ENCODE measurements around the gene PADI3.
"Not testable (repeated sequence)": the region's sequence is repeated elsewhere in the genome, so short reads cannot be mapped to it uniquely, and the experiment has no call there.

PADI3 gene

DNA sequence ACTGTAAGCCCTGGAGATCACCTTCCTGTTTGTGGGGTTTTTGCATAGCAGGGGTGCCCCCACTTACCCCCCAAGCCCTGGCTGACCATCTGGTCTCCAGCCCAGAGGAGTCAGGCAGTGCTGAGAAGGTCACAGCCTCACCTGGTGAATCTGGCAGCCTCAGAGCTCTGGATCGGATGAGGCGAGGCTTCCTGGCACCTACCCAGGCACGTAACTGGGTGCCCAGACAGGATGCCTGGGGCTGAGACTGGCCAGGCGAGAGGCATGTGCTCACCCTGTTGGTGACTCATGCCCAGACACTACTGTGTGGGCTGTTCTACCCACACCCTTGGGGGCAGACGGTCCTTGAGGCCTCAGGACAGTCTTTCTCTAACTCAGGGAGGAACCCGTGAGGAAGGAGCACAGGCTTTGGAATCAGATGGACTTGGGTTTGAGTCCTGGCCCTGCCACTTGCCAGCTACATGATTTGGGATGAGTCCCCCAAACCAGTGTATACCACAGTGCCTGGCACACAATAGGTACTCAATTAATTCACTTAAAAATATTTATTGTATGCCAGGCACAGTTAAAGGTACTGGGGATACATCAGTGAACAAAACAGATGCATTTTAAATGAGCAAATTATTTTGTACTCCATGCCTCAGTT, 15.1 kb upstream of the PADI3 start:
- DNase-seq (ENCODE audit: low read depth, low spot score), result no peak
- Histone ChIP-seq H3K27me3 (ENCODE audit: insufficient read depth, insufficient read length) (no peaks in the 10 kb centered on the region), H3K36me3 (ENCODE audit: insufficient read depth, insufficient read length, low read length) (no peaks in the 10 kb centered on the region), H3K9ac (ENCODE audit: insufficient read length, low read depth) (no peak overlapping the region), H3K4me3 (ENCODE audit: insufficient read length, low read depth) (no peak overlapping the region), H3K4me1 (ENCODE audit: insufficient read depth, insufficient read length) (peaks cover 15% of the 10 kb centered on the region), H3K9me3 (ENCODE audit: insufficient read depth, low read length) (no peaks in the 10 kb centered on the region)
- no peak for TF ChIP-seq YY1 (IDR thresholded peaks at IDR 0.05; ENCODE audit: insufficient read depth, insufficient read length)
- no peak for TF ChIP-seq SUZ12 (IDR thresholded peaks at IDR 0.05; ENCODE audit: extremely low read depth, insufficient read depth, insufficient read length)
- TF ChIP-seq ZNF274 (IDR thresholded peaks at IDR 0.05; ENCODE audit: low read depth, low read length), result no peak

DNA sequence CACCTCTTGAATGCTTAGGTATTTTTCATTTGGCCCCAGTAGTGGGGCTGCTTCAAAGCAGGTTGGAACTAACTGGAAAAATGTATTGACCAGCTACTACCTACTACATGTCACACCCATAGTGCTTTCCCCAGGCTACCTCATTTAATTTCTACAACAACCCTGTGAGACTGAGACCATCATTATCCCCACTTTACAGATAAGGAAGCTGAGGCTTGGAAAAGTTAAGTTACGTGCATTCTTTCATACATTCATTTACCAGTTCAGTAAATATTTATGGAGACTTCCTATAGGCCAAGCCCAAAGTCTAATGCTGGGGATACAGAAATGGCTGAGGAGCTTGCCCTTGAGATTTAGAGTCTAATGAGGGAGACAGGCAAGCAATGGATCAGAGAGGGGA, 14.5 kb upstream of the PADI3 start:
- no peak for TF ChIP-seq SUZ12 (IDR thresholded peaks at IDR 0.05; ENCODE audit: extremely low read depth, insufficient read depth, insufficient read length)
- no peak for TF ChIP-seq YY1 (IDR thresholded peaks at IDR 0.05; ENCODE audit: insufficient read depth, insufficient read length)
- no peak for TF ChIP-seq ZNF274 (IDR thresholded peaks at IDR 0.05; ENCODE audit: low read depth, low read length)
- Histone ChIP-seq H3K4me3 (ENCODE audit: insufficient read length, low read depth) (no peak overlapping the region), H3K9ac (ENCODE audit: insufficient read length, low read depth) (no peak overlapping the region), H3K9me3 (ENCODE audit: insufficient read depth, low read length) (no peaks in the 10 kb centered on the region), H3K27me3 (ENCODE audit: insufficient read depth, insufficient read length) (no peaks in the 10 kb centered on the region), H3K4me1 (ENCODE audit: insufficient read depth, insufficient read length) (peaks cover 15% of the 10 kb centered on the region), H3K36me3 (ENCODE audit: insufficient read depth, insufficient read length, low read length) (no peaks in the 10 kb centered on the region)
- DNase-seq (ENCODE audit: low read depth, low spot score), result no peak

DNA sequence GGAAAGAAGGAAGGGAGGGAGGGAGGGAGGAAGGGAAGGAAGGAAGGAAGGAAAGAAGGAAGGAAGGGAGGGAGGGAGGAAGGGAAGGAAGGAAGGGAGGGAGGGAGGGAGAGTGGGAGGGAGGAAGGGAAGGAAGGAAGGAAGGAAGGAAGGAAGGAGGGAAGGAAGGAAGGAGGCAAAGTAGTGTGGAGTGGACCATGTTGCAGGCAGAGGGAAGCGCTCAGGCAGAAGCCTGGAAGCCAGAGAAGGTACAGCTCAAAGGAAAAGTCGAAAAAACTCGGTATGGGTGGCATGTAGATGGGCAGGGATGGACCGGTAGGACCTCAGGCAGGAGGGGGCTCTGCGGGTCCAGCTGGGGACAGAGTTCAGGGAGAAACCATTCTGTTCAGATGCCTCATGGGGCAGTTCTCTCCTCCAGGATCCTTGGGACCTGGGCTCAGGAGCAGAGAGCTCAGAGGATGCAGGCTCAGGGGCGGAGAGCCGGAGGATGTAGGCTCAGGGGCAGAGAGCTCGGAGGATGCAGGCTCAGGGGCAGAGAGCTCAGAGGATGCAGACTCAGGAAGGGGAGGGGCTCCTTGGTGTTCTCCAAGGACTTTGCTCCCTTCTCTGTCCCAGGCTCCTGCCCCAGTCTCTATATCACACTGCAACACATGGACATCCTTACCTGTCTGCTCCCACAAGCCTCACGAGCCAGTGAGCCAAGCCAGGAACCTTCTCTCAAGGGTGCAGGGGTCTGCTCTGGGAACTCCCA, 13.6 kb upstream of the PADI3 start:
- Histone ChIP-seq H3K9me3 (ENCODE audit: insufficient read depth, low read length) (no peaks in the 10 kb centered on the region), H3K4me3 (ENCODE audit: insufficient read length, low read depth) (no peak overlapping the region), H3K27me3 (ENCODE audit: insufficient read depth, insufficient read length) (no peaks in the 10 kb centered on the region), H3K4me1 (ENCODE audit: insufficient read depth, insufficient read length) (peaks cover 15% of the 10 kb centered on the region), H3K36me3 (ENCODE audit: insufficient read depth, insufficient read length, low read length) (no peaks in the 10 kb centered on the region), H3K9ac (ENCODE audit: insufficient read length, low read depth) (no peak overlapping the region)
- TF ChIP-seq YY1 (IDR thresholded peaks at IDR 0.05; ENCODE audit: insufficient read depth, insufficient read length), result no peak
- no peak for TF ChIP-seq ZNF274 (IDR thresholded peaks at IDR 0.05; ENCODE audit: low read depth, low read length)
- no peak for TF ChIP-seq SUZ12 (IDR thresholded peaks at IDR 0.05; ENCODE audit: extremely low read depth, insufficient read depth, insufficient read length)
- no peak for DNase-seq (ENCODE audit: low read depth, low spot score)

DNA sequence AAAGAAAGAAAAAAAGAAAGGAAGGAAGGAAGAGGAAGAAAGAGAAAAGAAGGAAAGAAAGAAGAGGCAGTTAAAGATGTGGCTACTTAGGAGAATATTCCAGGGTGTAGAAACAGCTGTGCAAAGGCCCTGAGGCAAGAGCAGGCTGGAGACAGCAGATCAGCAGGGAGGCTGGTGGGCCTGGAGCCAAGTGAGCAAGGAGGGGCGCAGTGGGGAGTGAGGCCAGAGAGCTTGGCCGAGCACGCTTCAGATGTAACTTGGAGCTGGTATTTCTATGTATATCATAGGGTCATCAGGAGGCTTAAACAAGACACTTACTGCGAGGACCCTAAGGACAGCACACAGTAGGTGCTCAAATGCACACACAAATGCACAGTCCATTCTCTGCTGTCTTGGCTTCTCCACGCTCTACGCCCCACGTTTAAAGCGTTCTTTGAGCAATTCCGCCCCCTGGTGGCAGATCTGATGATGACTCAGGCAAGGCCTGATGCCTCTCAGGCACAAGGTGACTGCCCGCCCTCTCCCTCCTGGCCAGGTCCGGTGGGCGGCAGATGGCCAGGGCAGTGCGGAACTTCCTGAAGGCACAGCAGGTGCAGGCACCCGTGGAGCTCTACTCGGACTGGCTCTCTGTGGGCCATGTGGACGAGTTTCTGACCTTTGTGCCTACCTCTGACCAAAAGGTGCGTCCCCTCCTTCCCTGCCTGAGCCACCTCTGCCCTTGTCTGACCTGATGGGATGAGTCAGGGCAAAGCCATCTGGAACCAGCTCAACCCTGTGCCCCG, 11.9 kb upstream of the PADI3 start:
- no peaks in the 10 kb centered on the region for H3K36me3 ChIP-seq (ENCODE audit: insufficient read depth, insufficient read length, low read length)
- peaks cover 12% of the 10 kb centered on the region for H3K4me1 ChIP-seq (ENCODE audit: insufficient read depth, insufficient read length)
- H3K9ac ChIP-seq (ENCODE audit: insufficient read length, low read depth), result peak overlapping the region; percentile 65
- peak; percentile 74 for DNase-seq (ENCODE audit: low read depth, low spot score)
- no peak for TF ChIP-seq ZNF274 (IDR thresholded peaks at IDR 0.05; ENCODE audit: low read depth, low read length)
- TF ChIP-seq YY1 (IDR thresholded peaks at IDR 0.05; ENCODE audit: insufficient read depth, insufficient read length), result no peak
- TF ChIP-seq SUZ12 (IDR thresholded peaks at IDR 0.05; ENCODE audit: extremely low read depth, insufficient read depth, insufficient read length), result no peak
- no peaks in the 10 kb centered on the region for H3K27me3 ChIP-seq (ENCODE audit: insufficient read depth, insufficient read length)
- no peaks in the 10 kb centered on the region for H3K9me3 ChIP-seq (ENCODE audit: insufficient read depth, low read length)
- no peak overlapping the region for H3K4me3 ChIP-seq (ENCODE audit: insufficient read length, low read depth)

DNA sequence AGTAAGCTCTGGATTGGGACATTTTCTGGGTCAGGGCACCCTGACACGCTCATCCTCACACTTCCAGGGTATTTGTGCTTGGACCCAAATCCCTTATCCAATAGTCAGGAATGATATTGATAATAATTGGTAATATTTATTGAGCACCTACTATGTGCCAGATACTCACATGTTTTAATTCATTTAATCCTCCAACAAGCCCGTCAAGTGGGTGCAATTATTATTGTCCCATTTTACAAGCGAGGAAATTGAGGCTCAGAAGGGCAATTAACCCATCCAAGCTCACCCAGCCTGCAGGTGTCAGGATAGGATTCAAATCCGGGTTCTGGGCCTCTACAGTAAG, 11.4 kb upstream of the PADI3 start:
- Histone ChIP-seq H3K27me3 (ENCODE audit: insufficient read depth, insufficient read length) (no peaks in the 10 kb centered on the region), H3K4me1 (ENCODE audit: insufficient read depth, insufficient read length) (peaks cover 12% of the 10 kb centered on the region)
- no peak for DNase-seq (ENCODE audit: low read depth, low spot score)

DNA sequence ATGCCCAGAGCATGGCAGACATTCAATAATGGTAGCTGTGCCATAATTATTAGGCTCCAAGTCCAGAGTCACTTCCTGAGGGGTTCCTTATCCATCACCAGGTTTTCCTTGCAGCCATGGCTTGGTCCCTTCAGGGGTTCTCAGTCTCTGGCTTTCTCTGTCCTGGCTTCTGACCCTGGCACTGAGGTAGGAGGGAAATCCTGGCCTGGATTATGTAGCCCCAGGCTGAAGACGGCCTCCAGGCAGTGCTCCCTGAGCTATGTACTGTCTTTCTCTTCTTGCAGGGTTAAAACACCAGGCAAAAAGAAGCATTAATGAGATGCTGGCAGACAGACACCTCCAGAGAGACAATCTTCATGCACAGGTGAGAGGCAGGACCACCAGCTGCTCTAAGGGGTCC, 9.5 kb upstream of the PADI3 start:
- Histone ChIP-seq H3K9me3 (ENCODE audit: insufficient read depth, low read length) (no peaks in the 10 kb centered on the region), H3K4me1 (ENCODE audit: insufficient read depth, insufficient read length) (peaks cover 12% of the 10 kb centered on the region), H3K9ac (ENCODE audit: insufficient read length, low read depth) (no peak overlapping the region), H3K4me3 (ENCODE audit: insufficient read length, low read depth) (no peak overlapping the region), H3K36me3 (ENCODE audit: insufficient read depth, insufficient read length, low read length) (no peaks in the 10 kb centered on the region), H3K27me3 (ENCODE audit: insufficient read depth, insufficient read length) (no peaks in the 10 kb centered on the region)
- no peak for TF ChIP-seq ZNF274 (IDR thresholded peaks at IDR 0.05; ENCODE audit: low read depth, low read length)
- DNase-seq (ENCODE audit: low read depth, low spot score), result peak; percentile 88

More for the DNA sequence above, 11.4 kb upstream of the PADI3 start:
- Histone ChIP-seq H3K4me3 (ENCODE audit: insufficient read length, low read depth) (no peak overlapping the region), H3K9me3 (ENCODE audit: insufficient read depth, low read length) (no peaks in the 10 kb centered on the region), H3K9ac (ENCODE audit: insufficient read length, low read depth) (peak overlapping the region; percentile 65), H3K36me3 (ENCODE audit: insufficient read depth, insufficient read length, low read length) (no peaks in the 10 kb centered on the region)
- TF ChIP-seq SUZ12 (IDR thresholded peaks at IDR 0.05; ENCODE audit: extremely low read depth, insufficient read depth, insufficient read length) (no peak), YY1 (IDR thresholded peaks at IDR 0.05; ENCODE audit: insufficient read depth, insufficient read length) (no peak), ZNF274 (IDR thresholded peaks at IDR 0.05; ENCODE audit: low read depth, low read length) (no peak)

DNA sequence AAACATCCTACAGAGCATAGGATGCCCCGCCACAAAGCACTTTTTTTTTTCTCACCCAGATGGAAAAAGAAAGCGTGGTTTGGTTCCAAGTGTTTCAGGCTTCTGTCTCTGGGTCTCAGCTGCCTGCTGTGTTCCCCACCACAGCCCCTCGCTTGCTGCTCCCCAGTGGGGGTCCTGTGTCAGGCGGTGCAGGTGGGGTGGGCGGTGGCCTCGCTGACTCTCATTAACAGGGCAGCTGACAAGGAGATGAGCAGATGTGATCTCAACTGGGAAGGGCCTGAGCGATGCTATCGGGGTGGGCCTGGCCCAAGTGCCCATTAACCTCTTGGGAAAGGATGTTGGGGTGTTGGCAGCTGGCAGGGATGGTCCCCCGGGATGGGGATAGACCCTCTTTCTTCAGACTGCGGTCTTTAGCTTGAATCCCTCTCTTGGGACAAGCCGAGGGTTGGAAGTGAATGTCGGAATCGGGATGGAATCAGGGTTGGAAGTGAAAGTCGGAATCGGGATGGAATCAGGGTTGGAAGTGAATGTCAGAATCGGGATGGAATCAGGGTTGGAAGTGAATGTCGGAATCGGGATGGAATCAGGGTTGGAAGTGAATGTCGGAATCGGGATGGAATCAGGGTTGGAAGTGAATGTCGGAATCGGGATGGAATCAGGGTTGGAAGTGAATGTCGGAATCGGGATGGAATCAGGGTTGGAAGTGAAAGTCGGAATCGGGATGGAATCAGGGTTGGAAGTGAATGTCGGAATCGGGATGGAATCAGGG, 7.7 kb upstream of the PADI3 start:
- H3K36me3 ChIP-seq (ENCODE audit: insufficient read depth, insufficient read length, low read length); DNase-seq (ENCODE audit: low read depth, low spot score); H3K4me3 ChIP-seq (ENCODE audit: insufficient read length, low read depth); H3K9ac ChIP-seq (ENCODE audit: insufficient read length, low read depth); H3K9me3 ChIP-seq (ENCODE audit: insufficient read depth, low read length); H3K27me3 ChIP-seq (ENCODE audit: insufficient read depth, insufficient read length): not testable (repeated sequence)
- H3K4me1 ChIP-seq (ENCODE audit: insufficient read depth, insufficient read length), result peaks cover 18% of the 10 kb centered on the region

DNA sequence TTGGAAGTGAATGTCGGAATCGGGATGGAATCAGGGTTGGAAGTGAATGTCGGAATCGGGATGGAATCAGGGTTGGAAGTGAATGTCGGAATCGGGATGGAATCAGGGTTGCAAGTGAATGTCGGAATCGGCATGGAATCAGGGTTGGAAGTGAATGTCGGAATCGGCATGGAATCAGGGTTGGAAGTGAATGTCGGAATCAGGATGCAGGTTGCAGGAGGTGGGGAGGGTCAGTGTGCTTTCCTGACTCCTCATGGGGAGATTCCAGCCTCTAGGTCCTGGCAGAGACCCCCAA, 7.2 kb upstream of the PADI3 start:
- not testable (repeated sequence) for H3K9ac ChIP-seq (ENCODE audit: insufficient read length, low read depth); H3K4me3 ChIP-seq (ENCODE audit: insufficient read length, low read depth); H3K36me3 ChIP-seq (ENCODE audit: insufficient read depth, insufficient read length, low read length); H3K27me3 ChIP-seq (ENCODE audit: insufficient read depth, insufficient read length); DNase-seq (ENCODE audit: low read depth, low spot score); H3K9me3 ChIP-seq (ENCODE audit: insufficient read depth, low read length)
- peaks cover 17% of the 10 kb centered on the region for H3K4me1 ChIP-seq (ENCODE audit: insufficient read depth, insufficient read length)

Data from NT2/D1 (cell line).